Stomach (tissue), 9 donors: ENCODE results near the gene TMIE. TPM values are rescaled to one million over a fixed set of nuclear protein-coding genes. Genes with fewer than 3 reads are reported as not detected.

ENCODE experiments used
- DNase-seq, 2 donors: peaks; one replicate each; pipeline versions ENCODE4 v3.0.0 to v3.0.0-alpha.2; 2013 to 2019
- H3K27ac ChIP-seq, 5 donors: fragments of 200-600 bp in 4 of 5; sonication (generic) in 4 of 5; one replicate each; pipeline ENCODE4 v1.5.1; 2013 to 2019; ENCODE audit warnings: mild to moderate bottlenecking in 1 of 5, moderate library complexity in 1 of 5
- H3K27me3 ChIP-seq, 3 donors: fragments of 200-600 bp; sonication (generic); one replicate each; pipeline ENCODE4 v1.5.1; 2017 to 2019; ENCODE audit warnings: mixed run types in 1 of 3
- H3K36me3 ChIP-seq, 4 donors: fragments of 200-600 bp; sonication (generic); 1 replicate in 3 of 4; 2 replicates in 1 of 4; pipeline ENCODE4 v1.5.1; 2016 to 2019
- H3K4me1 ChIP-seq, 4 donors: fragments of 200-600 bp; sonication (generic); one replicate each; pipeline ENCODE4 v1.5.1; 2016 to 2019
- H3K4me3 ChIP-seq, 4 donors: fragments of 200-600 bp; sonication (generic) in 3 of 4; one replicate each; pipeline ENCODE4 v1.5.1; 2016 to 2019; ENCODE audit warnings: mild to moderate bottlenecking in 1 of 4
- H3K9me3 ChIP-seq, 4 donors: fragments of 200-600 bp; sonication (generic); one replicate each; pipeline ENCODE4 v1.5.1; 2016 to 2019
- CTCF ChIP-seq, 7 experiments: fragments of 450-650 bp in 4 of 7; fragments of 200-600 bp in 3 of 7; sonication (generic) in 3 of 7; IDR thresholded peaks; one replicate each; pipeline ENCODE4 v1.5.1; 2016 to 2019; ENCODE audit warnings: antibody characterized with exemption in 7 of 7, control low read depth in 2 of 7, mild to moderate bottlenecking in 1 of 7
- EP300 ChIP-seq: sonication (generic); formaldehyde crosslinking; IDR thresholded peaks from one replicate; pipeline ENCODE4 v1.6.1; 2017; ENCODE audit warnings: antibody characterized with exemption
- POLR2A ChIP-seq, 4 donors: fragments of 450-650 bp; IDR thresholded peaks; one replicate each; pipeline ENCODE4 v1.6.1; 2016; ENCODE audit warnings: antibody characterized with exemption in 4 of 4, control low read depth in 2 of 4, mild to moderate bottlenecking in 1 of 4, moderate library complexity in 1 of 4
- POLR2AphosphoS5 ChIP-seq, 3 donors: sonication (generic); formaldehyde crosslinking; IDR thresholded peaks; one replicate each; pipeline ENCODE4 v1.6.1; 2016; ENCODE audit warnings: antibody characterized with exemption in 3 of 3
- WGBS, 5 donors: extraction: QIAGEN DNeasy Blood & Tissue Kit in 3 of 5; methylation state at CpG; one replicate each; pipeline versions ENCODE4 v1.1.5 to v1.1.7; 2013 to 2018; 5-methylcytosine and 5-hydroxymethylcytosine counted together
- intact Hi-C: fragments of 100-400 bp; cut with DNase I; formaldehyde crosslinking; loops from one replicate; pipeline ENCODE4 v1.15.1; 2023; ENCODE audit warnings: low total_unique reads
- polyA plus RNA-seq, 3 donors: library from polyadenylated mRNA; stranded (reverse); fragments of 200-250 nt; gene quantifications; one replicate each; pipeline ENCODE4 v1.2.3, GENCODE V29; 2013
- total RNA-seq, 5 donors: library from RNA; depleted of rRNA; stranded (reverse); fragments of >200 nt; gene quantifications; one replicate each; pipeline versions ENCODE4 v1.1.0 to v1.2.3, GENCODE V29; 2014 to 2016
- donor health status: healthy with polysubstance abuse.
- donor health status: Bipolar disorder and iron deficiency.
- donor health status: healthy.

Gene TMIE
- total and polyA plus RNA-seq, 8 donors = 0.46 to 1.0 (median 0.55) TPM; not detected in 5

DNA sequence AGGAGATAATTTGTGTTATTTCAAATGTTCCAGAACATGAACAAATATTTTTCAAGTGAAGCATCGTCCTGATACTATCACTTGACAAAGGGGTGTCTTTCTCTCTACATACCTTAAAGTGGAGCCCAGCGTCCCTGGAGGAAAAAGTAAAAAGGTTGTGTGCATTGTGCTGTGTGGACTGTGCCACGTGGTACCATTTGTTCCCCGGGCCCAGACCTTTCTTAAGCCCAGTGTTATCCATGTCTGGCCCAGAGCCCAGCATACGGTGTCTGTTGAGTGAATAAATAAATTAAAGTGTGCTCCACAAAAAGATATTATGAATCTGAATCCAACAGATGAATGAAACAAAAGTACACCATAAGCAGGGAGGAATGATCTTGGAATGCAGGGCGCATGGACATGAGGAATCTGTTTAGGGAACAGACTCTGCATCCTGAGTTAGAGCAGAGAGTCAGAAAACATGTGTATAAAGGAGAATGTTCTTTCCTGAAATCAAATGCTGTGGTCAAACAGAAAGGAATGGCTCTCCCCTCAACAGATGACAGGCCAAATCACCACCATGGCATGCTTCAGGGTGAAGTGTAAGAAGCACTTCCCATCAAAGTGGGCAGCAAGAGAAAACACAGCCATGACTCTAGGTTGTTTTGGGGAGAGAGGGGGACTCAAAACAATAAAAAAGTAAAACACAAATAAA, 24.6 kb downstream of the TMIE start:
- peak in 1 of 2 donors; percentile 27 for DNase-seq
- Histone ChIP-seq H3K9me3 (no peaks in the 10 kb centered on the region), H3K27me3 (no peaks in the 10 kb centered on the region), H3K27ac (no peak overlapping the region), H3K36me3 (no peaks in the 10 kb centered on the region), H3K4me1 (peaks cover 0 to 6% (median 0%) of the 10 kb centered on the region in 4 donors), H3K4me3 (no peak overlapping the region)
- no peak for TF ChIP-seq POLR2A (IDR thresholded peaks at IDR 0.05)
- TF ChIP-seq CTCF (IDR thresholded peaks at IDR 0.05) = no peak
- no peak for TF ChIP-seq POLR2AphosphoS5 (IDR thresholded peaks at IDR 0.05)
- TF ChIP-seq EP300 = no peak
- intact Hi-C loops = no loop called here
- 21 to 36% (median 31%) methylated on average over 6 of the region's 6 CpGs for WGBS, 5 donors

- TF ChIP-seq CTCF (IDR thresholded peaks at IDR 0.05) (no peak), POLR2A (IDR thresholded peaks at IDR 0.05) (no peak), POLR2AphosphoS5 (IDR thresholded peaks at IDR 0.05) (no peak), EP300 (no peak)
- Histone ChIP-seq H3K4me3 (no peak overlapping the region), H3K9me3 (no peaks in the 10 kb centered on the region), H3K27ac (no peak overlapping the region), H3K27me3 (peaks cover 0 to 20% (median 0%) of the 10 kb centered on the region in 3 donors), H3K4me1 (peaks cover 0 to 6% (median 0%) of the 10 kb centered on the region in 4 donors), H3K36me3 (no peaks in the 10 kb centered on the region)
- DNase-seq = peak in 1 of 2 donors; percentile 13
- intact Hi-C loops = no loop called here
- WGBS, 5 donors = 71 to 91% (median 81%) methylated on average over 4 of the region's 4 CpGs
Observed at GRCh38 chr3:46729038-46729437, 27.8 kb downstream of the TMIE start.

DNA sequence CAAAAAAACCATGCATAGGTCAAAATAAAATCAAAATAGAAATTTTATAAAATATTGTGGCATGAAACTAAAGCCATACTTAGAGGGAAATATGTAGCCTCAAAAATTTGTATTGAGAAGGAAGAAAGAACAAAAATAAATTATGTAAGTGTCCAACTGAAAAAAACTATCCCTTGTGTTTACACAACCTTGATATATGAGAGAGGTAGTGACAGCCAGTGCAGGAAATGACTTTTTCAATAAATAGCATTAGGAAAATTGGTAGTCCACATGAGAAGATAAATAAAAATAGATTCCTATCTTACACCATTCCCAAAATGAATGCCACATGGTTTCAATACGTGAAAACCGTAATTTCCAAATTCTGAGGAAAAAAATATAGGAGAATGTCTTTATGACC, 29.6 kb downstream of the TMIE start:
- Histone ChIP-seq H3K4me3 (no peak overlapping the region), H3K27me3 (peaks cover 0 to 24% (median 0%) of the 10 kb centered on the region in 3 donors), H3K9me3 (no peaks in the 10 kb centered on the region), H3K36me3 (no peaks in the 10 kb centered on the region), H3K4me1 (peaks cover 0 to 3% (median 0%) of the 10 kb centered on the region in 4 donors), H3K27ac (no peak overlapping the region)
- TF ChIP-seq POLR2A (IDR thresholded peaks at IDR 0.05) (no peak), POLR2AphosphoS5 (IDR thresholded peaks at IDR 0.05) (no peak), CTCF (IDR thresholded peaks at IDR 0.05) (no peak), EP300 (no peak)
- DNase-seq = no peak
- intact Hi-C loops = no loop called here
- WGBS, 5 donors = 80 to 85% (median 83%) methylated on average over 2 of the region's 2 CpGs

DNA sequence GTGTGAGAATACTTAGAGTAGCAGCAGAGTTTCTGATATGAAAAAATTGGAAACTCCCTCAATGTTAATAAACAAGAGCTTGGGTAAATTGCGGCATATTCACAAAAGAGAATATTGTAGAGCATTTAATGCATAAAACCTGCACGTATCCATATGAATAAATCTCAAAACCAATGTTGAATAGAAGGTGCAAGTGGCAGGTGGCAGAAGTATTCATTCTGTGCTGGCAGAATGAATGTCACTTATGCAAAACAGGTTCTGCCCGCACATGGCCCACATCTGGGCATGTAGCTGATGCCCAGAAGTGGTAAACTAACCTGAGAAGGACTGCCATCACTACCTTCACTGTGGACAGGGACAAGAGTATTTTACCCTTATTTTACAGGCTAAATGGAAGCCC, 30.6 kb downstream of the TMIE start:
- Histone ChIP-seq H3K4me1 (no peaks in the 10 kb centered on the region), H3K27me3 (peaks cover 0 to 24% (median 0%) of the 10 kb centered on the region in 3 donors), H3K27ac (no peak overlapping the region), H3K4me3 (no peak overlapping the region), H3K9me3 (no peaks in the 10 kb centered on the region), H3K36me3 (no peaks in the 10 kb centered on the region)
- intact Hi-C loops = no loop called here
- 74 to 85% (median 80%) methylated on average over 3 of the region's 3 CpGs for WGBS, 5 donors
- DNase-seq = no peak
- no peak for TF ChIP-seq POLR2AphosphoS5 (IDR thresholded peaks at IDR 0.05)
- TF ChIP-seq CTCF (IDR thresholded peaks at IDR 0.05) = no peak
- TF ChIP-seq EP300 = no peak
- no peak for TF ChIP-seq POLR2A (IDR thresholded peaks at IDR 0.05)
